T-helper 1 cell treated with Interleukin-12 subunit alpha and Interleukin-12 subunit beta and Interleukin-4 antibody, amounts not matched to agents 30 ng/mL and 1 ng/mL, for 36 hours (primary cell): ENCODE results near the gene CGB5. TPM values are rescaled to one million over a fixed set of nuclear protein-coding genes. Genes with fewer than 3 reads are reported as not detected.
"Not testable (repeated sequence)": the region's sequence is repeated elsewhere in the genome, so short reads cannot be mapped to it uniquely, and the experiment has no call there.

Experiments used
- intact Hi-C: fragments of 100-400 bp; cut with micrococcal nuclease; formaldehyde crosslinking; loops from one replicate; pipeline ENCODE4 v1.15.1; 2024
- total RNA-seq: library from RNA; stranded (reverse); gene quantifications from 2 replicates; pipeline ENCODE4 v1.2.3, GENCODE V29; 2022

Gene CGB5
- total RNA-seq, result not detected in 2 replicates

GRCh38 chr19:49043548-49043947, at the start of gene CGB5:
CGB5 (plus strand) TSS chr19:49043848; CDS start chr19:49044210, 362 bp downstream.
- intact Hi-C loops, result not testable (repeated sequence)

GRCh38 chr19:48994035-48994386, 49.6 kb upstream of the CGB5 start:
- intact Hi-C loops, result loop anchor here (5.0 kb wide), 3 partner anchors 153 to 773 kb away; partner anchors contain the start of genes ALDH16A1, AP2A1 and PIH1D1

- intact Hi-C loops, result no loop called here
Measured at GRCh38 chr19:48997972-48998371, 45.7 kb upstream of the CGB5 start.

GRCh38 chr19:48999481-49000325, 43.9 kb upstream of the CGB5 start:
- intact Hi-C loops, result loop anchor here (1.0 kb wide), 2 partner anchors 98 to 200 kb away; no protein-coding TSS in a partner anchor

GRCh38 chr19:49004133-49004532, 39.5 kb upstream of the CGB5 start:
- intact Hi-C loops, result no loop called here

- intact Hi-C loops, result no loop called here
Measured at GRCh38 chr19:49004964-49005614, 38.6 kb upstream of the CGB5 start.

GRCh38 chr19:49006905-49007304, 36.7 kb upstream of the CGB5 start:
- intact Hi-C loops, result no loop called here

- intact Hi-C loops, result no loop called here
Measured at GRCh38 chr19:49009828-49010227, 33.8 kb upstream of the CGB5 start.

- intact Hi-C loops, result no loop called here
Measured at GRCh38 chr19:49010453-49010852, 33.2 kb upstream of the CGB5 start.

GRCh38 chr19:49011194-49011593, 32.5 kb upstream of the CGB5 start:
- intact Hi-C loops, result no loop called here

GRCh38 chr19:49014123-49014869, 29.4 kb upstream of the CGB5 start:
- intact Hi-C loops, result no loop called here

- intact Hi-C loops, result loop anchor here (5.0 kb wide), 2 partner anchors 42 to 102 kb away; partner anchors contain the start of genes C19orf73, CGB7 and PPFIA3
Measured at GRCh38 chr19:49014870-49015255, 28.8 kb upstream of the CGB5 start.

- intact Hi-C loops, result loop anchor here (5.0 kb wide), 2 partner anchors 41 to 101 kb away; partner anchors contain the start of genes C19orf73, CGB7 and PPFIA3
Measured at GRCh38 chr19:49016067-49016839, 27.4 kb upstream of the CGB5 start.

GRCh38 chr19:49017041-49017665, 26.5 kb upstream of the CGB5 start, which contains the start of gene LHB:
LHB (minus strand) TSS chr19:49017091; CDS start chr19:49017081, 10 bp downstream.
- intact Hi-C loops, result loop anchor here (1.0 to 5.0 kb wide), 3 partner anchors 24 to 100 kb away; partner anchors contain the start of genes C19orf73, CGB7, GYS1 and PPFIA3

GRCh38 chr19:49017666-49018351, 25.8 kb upstream of the CGB5 start:
- intact Hi-C loops, result loop anchor here (1.0 to 5.0 kb wide), 3 partner anchors 25 to 99 kb away; partner anchors contain the start of genes C19orf73, CGB7, GYS1 and PPFIA3

GRCh38 chr19:49018388-49019241, 25.0 kb upstream of the CGB5 start:
- intact Hi-C loops, result loop anchor here (1.0 to 5.0 kb wide), 3 partner anchors 39 to 110 kb away; partner anchors contain the start of genes C19orf73, CGB7 and PPFIA3

GRCh38 chr19:49019242-49019932, 24.3 kb upstream of the CGB5 start:
- intact Hi-C loops, result loop anchor here (1.0 to 5.0 kb wide), 3 partner anchors 38 to 109 kb away; partner anchors contain the start of genes C19orf73, CGB7 and PPFIA3

GRCh38 chr19:49020342-49020741, 23.3 kb upstream of the CGB5 start:
- intact Hi-C loops, result no loop called here
